ENCODE data around the gene PHF21B.

GRCh38 chr22:44995715-44996114 lies 14.1 kb downstream of the PHF21B start:
- TF ChIP-seq CTCF (optimal IDR thresholded peaks at IDR 0.05 in 1 of 3, IDR thresholded peaks at IDR 0.05 in 1 of 3, conservative IDR thresholded peaks at IDR 0.05 in 1 of 3; ENCODE audit: extremely low read depth in 1 of 3, insufficient read depth in 2 of 3, low read length in 3 of 3) (no peak), EZH2 (IDR thresholded peaks at IDR 0.05; ENCODE audit: low read length) (no peak)

All from keratinocyte (primary cell).